Activated CD4-positive, alpha-beta T cell treated with anti-CD3 and anti-CD28 coated beads for 4 hours (primary cell): ENCODE measurements around the gene WWTR1.

Source experiments
- DNase-seq, 2 donors: peaks; one replicate each; pipeline ENCODE4 v3.0.0-alpha.2; 2020

The WWTR1 gene

GRCh38 chr3:149523512-149524299 lies 134.1 kb downstream of the WWTR1 start:
- DNase-seq: no peak

GRCh38 chr3:149519912-149520311 lies 137.9 kb downstream of the WWTR1 start:
- DNase-seq: no peak

- DNase-seq: no peak
Measured at GRCh38 chr3:149516920-149517319, 140.9 kb downstream of the WWTR1 start.

GRCh38 chr3:149515249-149515648 lies 142.6 kb downstream of the WWTR1 start:
- no peak for DNase-seq

GRCh38 chr3:149514471-149514870 lies 143.4 kb downstream of the WWTR1 start:
- no peak for DNase-seq

GRCh38 chr3:149512073-149512782 lies 145.6 kb downstream of the WWTR1 start:
- DNase-seq: no peak

- no peak for DNase-seq
Measured at GRCh38 chr3:149511040-149511626, 146.7 kb downstream of the WWTR1 start.

GRCh38 chr3:149510480-149510879 lies 147.3 kb downstream of the WWTR1 start:
- DNase-seq: no peak

- DNase-seq: no peak
Measured at GRCh38 chr3:149509526-149509925, 148.3 kb downstream of the WWTR1 start.

GRCh38 chr3:149507491-149508324 lies 150.1 kb downstream of the WWTR1 start:
- DNase-seq: no peak

- DNase-seq: no peak
Measured at GRCh38 chr3:149506965-149507364, 150.9 kb downstream of the WWTR1 start.

- DNase-seq: no peak
Measured at GRCh38 chr3:149506540-149506939, 151.3 kb downstream of the WWTR1 start.

- no peak for DNase-seq
Measured at GRCh38 chr3:149502438-149502837, 155.4 kb downstream of the WWTR1 start.

GRCh38 chr3:149501524-149501923 lies 156.3 kb downstream of the WWTR1 start:
- DNase-seq: no peak

- no peak for DNase-seq
Measured at GRCh38 chr3:149497966-149498670, 159.7 kb downstream of the WWTR1 start.

GRCh38 chr3:149496891-149497290 lies 160.9 kb downstream of the WWTR1 start:
- DNase-seq: no peak

- no peak for DNase-seq
Measured at GRCh38 chr3:149495581-149496125, 162.2 kb downstream of the WWTR1 start.

- no peak for DNase-seq
Measured at GRCh38 chr3:149494759-149495580, 162.9 kb downstream of the WWTR1 start.

- DNase-seq: peak in 1 of 2 donors; percentile 11
Measured at GRCh38 chr3:149494022-149494758, 163.6 kb downstream of the WWTR1 start.

GRCh38 chr3:149493315-149494021 lies 164.4 kb downstream of the WWTR1 start:
- no peak for DNase-seq
